ENCODE data around the gene NPR1.

- no peak for TF ChIP-seq CTCF (IDR thresholded peaks at IDR 0.05 in 4 of 5, conservative IDR thresholded peaks at IDR 0.05 in 1 of 5)
- no peak for TF ChIP-seq POLR2A (IDR thresholded peaks at IDR 0.05)
Observed at GRCh38 chr1:153631047-153632022, 47.2 kb upstream of the NPR1 start.

Measured in gastrocnemius medialis (tissue), 4 donors.